GM18526 (cell line): ENCODE data around the gene IRS1.

Source experiments
- POLR2A ChIP-seq: IDR thresholded peaks from 3 replicates; pipeline ENCODE4 v1.6.1; 2011; ENCODE audit not compliant: insufficient read length; ENCODE audit errors: extremely low read depth

Gene IRS1

GRCh38 chr2:226796012-226796839 is 3.4 kb downstream of the IRS1 start:
- no peak for TF ChIP-seq POLR2A

DNA sequence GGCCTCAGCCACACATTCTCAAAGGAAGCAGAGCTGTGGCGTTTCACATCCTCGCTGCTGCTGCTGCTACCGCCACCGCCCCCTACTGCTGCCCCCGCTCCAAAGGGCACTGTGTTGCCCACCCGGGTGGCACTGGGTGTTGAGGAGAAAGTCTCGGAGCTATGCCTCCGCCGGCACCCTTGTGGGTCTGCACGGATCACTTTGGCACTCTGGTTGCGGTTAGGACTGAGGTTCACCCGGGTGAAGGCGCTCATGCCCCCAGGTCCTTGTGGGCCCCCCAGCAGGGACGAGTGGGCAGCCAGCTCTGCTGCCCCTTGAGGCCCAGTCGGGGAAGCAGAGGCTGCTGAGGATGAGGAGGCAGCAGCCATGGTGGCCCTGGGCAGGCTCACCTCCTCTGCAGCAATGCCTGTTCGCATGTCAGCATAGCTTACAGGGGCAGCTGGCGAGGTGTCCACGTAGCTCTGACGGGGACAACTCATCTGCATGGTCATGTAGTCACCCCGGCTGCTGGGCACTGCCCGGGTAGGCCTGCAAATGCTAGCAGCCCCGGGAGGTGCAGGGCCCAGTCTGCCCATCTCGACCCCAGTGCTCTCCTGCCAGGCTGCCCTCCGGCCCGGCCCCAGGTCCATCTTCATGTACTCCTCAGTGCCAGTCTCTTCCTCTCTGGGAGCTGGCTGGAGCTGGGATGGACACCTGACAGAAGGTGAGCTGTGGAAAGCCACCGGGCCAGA is 4.2 kb downstream of the IRS1 start:
- TF ChIP-seq POLR2A = no peak

GRCh38 chr2:226794751-226795171 is 4.9 kb downstream of the IRS1 start:
- no peak for TF ChIP-seq POLR2A

- no peak for TF ChIP-seq POLR2A
Measured at GRCh38 chr2:226794196-226794661, 5.4 kb downstream of the IRS1 start.

GRCh38 chr2:226793646-226794045 is 6.0 kb downstream of the IRS1 start:
- TF ChIP-seq POLR2A = no peak

DNA sequence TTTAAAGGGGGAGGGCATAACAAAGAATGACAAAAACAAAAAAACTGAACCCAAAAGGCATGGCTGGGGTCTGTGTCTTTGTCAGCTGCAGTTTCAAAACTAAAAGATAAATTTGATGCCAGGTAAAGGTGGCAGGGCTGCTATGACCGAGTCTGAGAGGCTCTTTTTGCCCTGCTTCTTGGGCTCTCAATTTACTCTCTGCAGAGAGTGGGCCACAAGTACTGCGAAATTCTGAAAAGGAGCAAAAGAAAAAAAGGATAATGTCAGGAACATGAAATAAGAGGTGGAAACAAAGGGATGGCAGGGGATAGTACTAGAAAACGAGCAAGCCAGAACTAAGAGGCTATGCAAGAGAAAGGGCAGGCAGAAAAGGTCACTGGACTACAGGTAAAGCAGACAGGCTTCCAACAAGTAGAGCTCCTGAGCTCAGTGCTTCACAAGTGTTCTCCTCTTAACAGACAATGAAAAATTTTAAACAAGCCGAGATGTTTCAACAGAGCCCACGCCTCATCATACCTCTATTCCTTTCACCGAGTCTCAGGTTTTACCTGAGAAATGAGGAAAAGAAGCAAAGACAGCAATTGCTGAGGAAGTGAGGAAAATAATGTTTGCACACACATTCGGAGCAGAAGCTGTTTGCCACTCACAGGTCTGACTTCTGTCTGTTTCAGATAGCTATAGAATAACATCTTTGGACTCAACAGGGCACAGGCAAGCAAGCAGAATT is 7.3 kb downstream of the IRS1 start:
- TF ChIP-seq POLR2A = no peak

DNA sequence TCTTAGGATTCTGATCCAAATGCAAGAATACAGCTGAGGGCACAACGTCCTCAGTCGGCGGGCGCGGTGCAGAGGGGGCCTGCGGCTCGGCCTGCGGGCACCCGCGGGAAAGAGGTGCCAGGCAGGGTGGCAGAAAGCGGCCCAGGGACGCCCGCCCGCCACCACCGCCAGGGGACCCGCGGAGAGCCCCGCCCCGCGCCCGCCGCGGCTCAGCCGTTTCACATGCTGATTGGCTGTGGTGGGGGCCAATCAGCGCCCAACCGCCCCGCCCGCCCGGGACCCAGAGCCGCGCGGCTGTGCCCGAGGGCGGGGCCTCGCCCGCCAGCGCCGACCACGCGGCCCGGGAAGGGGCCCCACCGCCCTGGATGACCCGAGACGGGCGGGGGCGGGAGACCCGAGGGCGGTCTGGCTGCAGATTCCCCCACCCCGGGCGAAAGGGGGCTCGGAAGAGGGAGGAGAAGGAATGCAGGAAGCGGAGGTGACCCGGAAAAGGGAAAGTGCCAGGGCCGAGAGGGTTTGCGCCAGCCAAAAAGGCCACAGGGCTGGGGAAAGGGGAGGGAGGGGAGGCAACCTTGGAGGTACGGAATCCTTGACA is 8.0 kb downstream of the IRS1 start:
- peak; percentile 72 for TF ChIP-seq POLR2A

GRCh38 chr2:226791056-226791486 is 8.5 kb downstream of the IRS1 start:
- no peak for TF ChIP-seq POLR2A

DNA sequence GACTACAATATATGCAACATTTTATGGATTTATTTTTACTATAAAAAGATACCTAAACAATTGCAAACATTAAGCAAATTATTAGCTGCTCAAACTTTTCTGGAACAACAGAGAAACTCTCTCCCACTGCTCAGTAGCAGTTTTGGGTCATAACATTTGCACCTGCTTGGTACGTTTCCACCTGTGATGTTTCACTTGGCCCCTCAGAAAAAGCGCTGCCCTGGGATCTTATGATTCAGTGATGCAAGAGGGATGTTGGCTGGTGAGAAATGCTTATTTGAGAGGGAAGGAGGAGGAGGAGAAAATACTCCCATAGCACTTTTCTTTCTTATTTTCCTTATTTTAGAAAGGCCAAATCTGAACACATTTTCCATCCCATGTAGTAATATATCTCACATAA is 9.2 kb downstream of the IRS1 start:
- no peak for TF ChIP-seq POLR2A

- TF ChIP-seq POLR2A = no peak
Measured at GRCh38 chr2:226790011-226790410, 9.6 kb downstream of the IRS1 start.

DNA sequence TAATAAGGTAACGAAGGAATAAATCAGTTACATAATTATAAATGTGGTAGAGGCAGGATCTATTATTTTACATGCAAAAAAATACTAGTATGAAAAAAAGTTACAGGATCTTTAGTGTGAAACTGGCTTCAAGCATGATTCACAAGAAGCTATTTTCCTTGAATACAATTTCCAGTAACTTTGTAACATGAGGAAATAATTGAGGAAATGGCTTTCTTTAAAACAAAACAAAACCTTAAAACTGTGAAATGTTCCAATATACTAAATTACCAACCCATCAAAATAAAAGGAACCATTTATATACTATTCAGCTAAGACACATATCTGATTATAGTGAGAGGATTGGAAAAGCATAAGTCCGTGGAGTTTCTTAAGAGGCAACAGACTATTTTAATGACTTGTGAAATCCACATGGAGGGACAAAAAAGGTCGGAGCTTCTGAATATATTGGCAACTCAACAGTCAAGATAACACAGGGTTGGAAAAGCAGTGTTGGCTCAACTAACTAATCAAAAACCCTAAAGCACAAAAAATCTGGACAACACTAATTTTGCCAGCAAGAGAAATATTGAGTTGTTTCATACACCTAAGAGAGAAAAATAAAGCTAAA is 10.6 kb downstream of the IRS1 start:
- no peak for TF ChIP-seq POLR2A

DNA sequence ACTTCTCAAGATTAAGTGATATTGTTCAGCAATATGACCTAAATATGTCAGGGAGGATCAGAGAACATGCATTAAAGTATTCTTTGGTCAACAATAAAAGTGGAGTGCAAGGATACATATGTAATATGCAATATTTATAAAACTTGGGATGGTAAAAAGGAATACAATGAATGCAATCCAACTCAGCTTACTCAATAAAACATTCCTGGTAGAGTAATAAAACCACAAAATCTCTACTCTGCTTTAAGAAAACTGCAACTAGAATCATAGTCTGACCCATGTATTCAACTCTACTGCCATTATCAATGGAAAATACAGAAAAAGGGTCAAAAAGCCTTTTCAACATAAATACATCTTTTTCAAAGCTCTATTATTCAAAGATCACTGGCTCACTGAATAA is 11.6 kb downstream of the IRS1 start:
- no peak for TF ChIP-seq POLR2A

GRCh38 chr2:226783885-226784284 is 15.7 kb downstream of the IRS1 start:
- TF ChIP-seq POLR2A = no peak

GRCh38 chr2:226782092-226782713 is 17.4 kb downstream of the IRS1 start:
- no peak for TF ChIP-seq POLR2A
